H1 (cell line): ENCODE results near the gene KIF2C. TPM values are rescaled to one million over a fixed set of nuclear protein-coding genes. Genes with fewer than 3 reads are reported as not detected.
A peak's percentile ranks its signal among the peaks of the same experiment; 100 is the strongest.

Experiments
- CTCF ChIA-PET: fragments of 300-600 bp; sonication (Branson Sonifier 250); formaldehyde crosslinking; loops from one replicate; lab custom pipeline; 2021; ENCODE audit not compliant: partially characterized antibody; lab: Charles Lee
- POLR2A ChIA-PET: fragments of 300-600 bp; sonication (Branson Sonifier 250); formaldehyde crosslinking; loops from one replicate; lab custom pipeline; 2021; ENCODE audit warnings: inconsistent platforms; ENCODE audit not compliant: partially characterized antibody; lab: Charles Lee
- DNase-seq, 2 experiments: peaks; one replicate each; pipeline versions ENCODE4 v3.0.0 to v3.0.0-alpha.2; 2010 to 2022; ENCODE audit warnings: low spot score in 2 of 2, low read depth in 1 of 2, mixed read lengths in 1 of 2
- FAIRE-seq: peaks from 2 replicates; lab custom pipeline; 2011; peaks lifted over from hg19 to GRCh38; lab: Jason Lieb, UNC
- H2AFZ ChIP-seq: 2 replicates; pipeline ENCODE4 v1.8.1; 2012; ENCODE audit warnings: low read length, inconsistent platforms
- H2AK5ac ChIP-seq: 2 replicates; pipeline ENCODE4 v1.6.1; 2013; ENCODE audit warnings: low read depth, low read length
- H2BK120ac ChIP-seq: replicated peaks from 2 replicates; pipeline ENCODE3; 2013; ENCODE audit warnings: low read depth, low read length, inconsistent platforms
- H2BK12ac ChIP-seq: 2 replicates; pipeline ENCODE4 v1.6.1; 2013; ENCODE audit warnings: low read depth, low read length
- H2BK15ac ChIP-seq: 2 replicates; pipeline ENCODE4 v1.6.1; 2013; ENCODE audit warnings: low read length
- H2BK20ac ChIP-seq: 2 replicates; pipeline ENCODE4 v1.6.1; 2013; ENCODE audit warnings: low read length
- H2BK5ac ChIP-seq: 2 replicates; pipeline ENCODE4 v1.6.1; 2013; ENCODE audit warnings: low read depth, low read length
- H3K14ac ChIP-seq: 2 replicates; pipeline ENCODE4 v1.6.1; 2013; ENCODE audit warnings: inconsistent platforms; ENCODE audit not compliant: insufficient read length
- H3K18ac ChIP-seq: 2 replicates; pipeline ENCODE4 v1.6.1; 2013; ENCODE audit warnings: low read length; ENCODE audit errors: extremely low read depth
- H3K23ac ChIP-seq: 2 replicates; pipeline ENCODE4 v1.6.1; 2013; ENCODE audit warnings: inconsistent platforms; ENCODE audit not compliant: insufficient read length
- H3K23me2 ChIP-seq: 2 replicates; pipeline ENCODE4 v1.6.1; 2013; ENCODE audit warnings: low read depth, low read length
- H3K27ac ChIP-seq: 2 replicates; pipeline ENCODE4 v1.6.1; 2011; ENCODE audit warnings: low read depth, low read length, inconsistent platforms
- H3K27me3 ChIP-seq, 4 experiments: replicated peaks in 1 of 4; 1 replicate in 1 of 4; 2 replicates in 3 of 4; pipeline versions ENCODE4 v1.6.1 to v1.8.1; 2011 to 2013; ENCODE audit warnings: low read length in 3 of 4, mild to moderate bottlenecking in 3 of 4, inconsistent platforms in 2 of 4, mixed read lengths in 2 of 4, moderate library complexity in 1 of 4; ENCODE audit not compliant: control insufficient read depth in 3 of 4, insufficient read depth in 3 of 4; ENCODE audit errors: extremely low read depth in 1 of 4
- H3K36me3 ChIP-seq, 4 experiments: 2 replicates each; pipeline versions ENCODE4 v1.6.1 to v1.8.1; 2011 to 2013; ENCODE audit warnings: mild to moderate bottlenecking in 4 of 4, low read length in 3 of 4, moderate library complexity in 2 of 4, control low read depth in 1 of 4, inconsistent platforms in 1 of 4; ENCODE audit not compliant: insufficient read depth in 4 of 4, control insufficient read depth in 2 of 4
- H3K4ac ChIP-seq: replicated peaks from 2 replicates; pipeline ENCODE3; 2013; ENCODE audit warnings: low read length, low read depth, mixed read lengths, inconsistent platforms; ENCODE audit not compliant: insufficient read length
- H3K4me1 ChIP-seq, 4 experiments: replicated peaks in 1 of 4; 1 replicate in 1 of 4; 2 replicates in 3 of 4; pipeline versions ENCODE4 v1.6.1 to v1.8.1; 2011 to 2013; ENCODE audit warnings: low read length in 3 of 4, inconsistent platforms in 2 of 4, mixed read lengths in 1 of 4; ENCODE audit not compliant: insufficient read depth in 4 of 4, control insufficient read depth in 3 of 4
- H3K4me2 ChIP-seq, 2 experiments: 2 replicates each; pipeline versions ENCODE4 v1.6.1 to v1.8.1; 2011 to 2013; ENCODE audit warnings: low read depth in 2 of 2, low read length in 2 of 2, control low read depth in 1 of 2, inconsistent platforms in 1 of 2, mild to moderate bottlenecking in 1 of 2; ENCODE audit not compliant: insufficient read depth in 1 of 2
- H3K4me3 ChIP-seq, 4 experiments: fragments of 200-600, 300-600 bp in 1 of 4; sonication (generic), shearing (Covaris generic), sonication (Bioruptor Twin) in 1 of 4; 2 replicates each; pipeline versions ENCODE4 v1.5.1 to v1.8.1; 2011 to 2016; ENCODE audit warnings: low read length in 4 of 4, low read depth in 3 of 4, control low read depth in 2 of 4, inconsistent platforms in 2 of 4, mild to moderate bottlenecking in 2 of 4, mixed read lengths in 1 of 4, moderate library complexity in 1 of 4; ENCODE audit not compliant: insufficient read depth in 2 of 4; ENCODE audit errors: extremely low read depth in 1 of 4
- H3K56ac ChIP-seq: replicated peaks from 2 replicates; pipeline ENCODE3; 2013; ENCODE audit warnings: low read depth, mild to moderate bottlenecking, mixed read lengths, low read length, inconsistent platforms; ENCODE audit not compliant: insufficient read length
- H3K79me1 ChIP-seq: 2 replicates; pipeline ENCODE4 v1.6.1; 2013; ENCODE audit warnings: low read depth, low read length, control low read depth
- H3K79me2 ChIP-seq, 2 experiments: 2 replicates each; pipeline versions ENCODE4 v1.6.1 to v1.8.1; 2012 to 2013; ENCODE audit warnings: low read length in 2 of 2, mild to moderate bottlenecking in 2 of 2, inconsistent platforms in 1 of 2; ENCODE audit not compliant: insufficient read depth in 2 of 2, control insufficient read depth in 1 of 2
- H3K9ac ChIP-seq, 4 experiments: replicated peaks in 1 of 4; 1 replicate in 1 of 4; 2 replicates in 3 of 4; pipeline versions ENCODE4 v1.6.1 to v1.8.1; 2011 to 2013; ENCODE audit warnings: low read depth in 3 of 4, low read length in 3 of 4, control low read depth in 2 of 4, mild to moderate bottlenecking in 2 of 4, moderate library complexity in 2 of 4, inconsistent platforms in 1 of 4; ENCODE audit errors: extremely low read depth in 1 of 4
- H3K9me3 ChIP-seq, 2 experiments: 2 replicates each; pipeline versions ENCODE4 v1.6.1 to v1.8.1; 2012 to 2013; ENCODE audit warnings: mild to moderate bottlenecking in 2 of 2, moderate library complexity in 2 of 2, control low read depth in 1 of 2, inconsistent platforms in 1 of 2, low read depth in 1 of 2, low read length in 1 of 2, mixed read lengths in 1 of 2; ENCODE audit not compliant: insufficient read depth in 2 of 2
- H4K20me1 ChIP-seq, 2 experiments: replicated peaks in 1 of 2; 2 replicates each; pipeline versions ENCODE3 to v1.8.1; 2011 to 2013; ENCODE audit warnings: inconsistent platforms in 2 of 2, low read length in 2 of 2, mild to moderate bottlenecking in 1 of 2; ENCODE audit not compliant: insufficient read depth in 2 of 2, control insufficient read depth in 1 of 2
- H4K5ac ChIP-seq: 2 replicates; pipeline ENCODE4 v1.6.1; 2013; ENCODE audit warnings: low read length, low read depth, mixed read lengths, inconsistent platforms; ENCODE audit not compliant: insufficient read length
- H4K8ac ChIP-seq: 2 replicates; pipeline ENCODE4 v1.8.0; 2013; ENCODE audit warnings: mild to moderate bottlenecking, moderate library complexity, low read length, inconsistent platforms; ENCODE audit not compliant: insufficient read depth; ENCODE audit errors: extremely low read depth
- H4K91ac ChIP-seq: replicated peaks from 2 replicates; pipeline ENCODE3; 2013; ENCODE audit warnings: low read length, mixed read lengths, inconsistent platforms; ENCODE audit not compliant: insufficient read length
- SIN3A ChIP-seq, 2 experiments: IDR thresholded peaks in 1 of 2; conservative IDR thresholded peaks in 1 of 2; 2 replicates each; pipeline ENCODE4 v1.6.1; 2011 to 2012; ENCODE audit warnings: low read length in 2 of 2, improper control_type of control experiment in 1 of 2, low read depth in 1 of 2, mild to moderate bottlenecking in 1 of 2
- TAF1 ChIP-seq: IDR thresholded peaks from 2 replicates; pipeline ENCODE4 v1.6.1; 2011; ENCODE audit warnings: mild to moderate bottlenecking, low read depth, low read length
- YY1 ChIP-seq: IDR thresholded peaks from 2 replicates; pipeline ENCODE4 v1.6.1; 2011; ENCODE audit warnings: low read depth, mild to moderate bottlenecking, low read length
- WGBS, 2 experiments: shearing (Covaris generic) in 1 of 2; methylation state at CpG; one replicate each; pipeline versions ENCODE4 v1.1.6 to v1.1.7; 2013 to 2015; ENCODE audit warnings: low lambda C conversion rate in 2 of 2, mixed read lengths in 2 of 2, inconsistent platforms in 1 of 2, low coverage in 1 of 2, missing lambda C conversion rate in 1 of 2; ENCODE audit not compliant: insufficient replicate concordance in 2 of 2, insufficient coverage in 1 of 2, insufficient read length in 1 of 2; ENCODE audit errors: extremely low coverage in 1 of 2, missing lambda C conversion rate in 1 of 2; 5-methylcytosine and 5-hydroxymethylcytosine counted together
- polyA plus RNA-seq, 7 experiments: library from polyadenylated mRNA; depleted of rRNA in 3 of 7; stranded (reverse) in 5 of 7; unstranded in 2 of 7; fragments of >200 nt in 5 of 7; fragments of 200-250 nt in 2 of 7; gene quantifications; 1 replicate in 5 of 7; 2 replicates in 1 of 7; 4 replicates in 1 of 7; pipeline versions ENCODE4 v1.2.1 to v1.2.3, GENCODE V29; 2011 to 2013; ENCODE audit warnings: missing spikeins in 2 of 7, mixed read lengths in 2 of 7
- total RNA-seq: library from RNA; stranded (reverse); fragmentation: NEBNext Ultra II Directional; extraction: Animal tissue kit (Norgen Biotek cat#: 25700); gene quantifications from 2 replicates; pipeline ENCODE4 v1.2.1, GENCODE V29; 2021

The KIF2C gene
- total and polyA plus RNA-seq, 2 of the 8 experiments (the other 6 are each of a cell fraction or from before 2014, with no cell fraction given) = 41.8 to 68.1 TPM

DNA sequence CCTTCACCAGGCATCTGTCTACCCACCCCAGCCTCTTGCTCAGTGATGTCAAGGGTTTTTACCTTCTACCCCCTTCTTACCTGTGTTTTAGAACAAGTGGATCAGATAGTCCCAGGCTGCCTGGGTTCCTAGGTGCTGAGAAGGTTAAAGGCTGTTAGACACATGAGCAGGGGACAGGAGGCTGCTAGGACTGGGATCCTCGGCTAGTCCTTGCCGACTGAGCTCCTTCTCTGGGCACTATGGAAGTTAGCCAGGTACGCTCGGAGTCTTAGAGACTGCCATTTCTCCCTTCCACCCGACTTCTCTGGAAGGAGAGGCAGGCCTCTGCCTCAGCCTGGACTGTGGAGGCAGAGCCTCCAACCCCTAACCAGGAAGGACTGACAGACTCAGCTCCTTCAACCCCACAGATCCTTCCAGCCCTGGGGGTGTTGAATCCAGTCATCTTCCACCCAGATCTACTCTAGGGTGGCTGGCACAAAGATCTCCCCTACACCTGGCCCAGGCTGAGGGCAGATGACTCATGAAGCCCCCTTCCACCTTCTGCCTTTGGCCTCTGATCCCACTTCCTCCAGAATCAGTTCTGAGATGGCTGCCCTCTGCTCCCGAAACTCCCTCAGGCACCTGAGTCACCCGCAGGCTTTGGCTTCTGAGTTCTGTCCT lies 67.2 kb downstream of the KIF2C start, which contains the start of gene DYNLT4:
Gene DYNLT4 (minus strand): TSS at position 648 of the 660 bp plus-strand sequence. CDS start 683 bp downstream, outside the sequence.
- H4K20me1 ChIP-seq = peaks cover 0 to 5% of the 10 kb centered on the region in 2 experiments

More for the DNA sequence above, 67.2 kb downstream of the KIF2C start, which contains the start of gene DYNLT4:
- Histone ChIP-seq H4K5ac (peak within 1 kb of the TSS; percentile 69), H2AK5ac (peak within 1 kb of the TSS; percentile 97), H3K79me1 (no peaks in the 10 kb centered on the region), H3K36me3 (peaks cover 0 to 16% (median 10%) of the 10 kb centered on the region in 4 experiments; a peak in 5 of 8 replicates), H2BK15ac (peak within 1 kb of the TSS; percentile 100), H3K23ac (no peak within 1 kb of the TSS), H3K23me2 (no peaks in the 10 kb centered on the region; the same call in 1 of the 2 replicates), H2BK12ac (peak within 1 kb of the TSS; percentile 100), H4K8ac (peak within 1 kb of the TSS; percentile 84), H3K27me3 (peaks cover 0 to 2% (median 0%) of the 10 kb centered on the region in 4 experiments; a peak in 3 of 7 replicates), H3K4ac (peak within 1 kb of the TSS; percentile 71), H2AFZ (no peak within 1 kb of the TSS), H3K4me3 (peak within 1 kb of the TSS in 2 of 4 experiments; percentile 5 to 37; a peak in 3 of 8 replicates), H2BK5ac (peak within 1 kb of the TSS; percentile 98), H3K4me1 (peaks cover 10 to 37% (median 28%) of the 10 kb centered on the region in 4 experiments), H3K56ac (no peak within 1 kb of the TSS), H3K9me3 (no peaks in the 10 kb centered on the region), H3K9ac (peak within 1 kb of the TSS in 3 of 4 experiments; percentile 42 to 80 (median 74); a peak in 4 of 7 replicates), H3K4me2 (peak within 1 kb of the TSS; percentile 56 to 58), H3K14ac (no peak within 1 kb of the TSS), H2BK20ac (peak within 1 kb of the TSS; percentile 99), H3K27ac (peak within 1 kb of the TSS; percentile 96), H3K18ac (peak within 1 kb of the TSS; percentile 84), H4K91ac (peak within 1 kb of the TSS; percentile 92), H3K79me2 (no peaks in the 10 kb centered on the region), H2BK120ac (peak within 1 kb of the TSS; percentile 71)
- ChIA-PET CTCF (interaction anchor here (0.6 to 5.4 kb wide), 11 partner anchors 8 to 90 kb away, joined by 3 to 37 read pairs (median 10); partner anchors contain the start of gene BEST4), POLR2A (interaction anchor here (0.6 to 19.2 kb wide), 13 partner anchors 8 to 815 kb away, joined by 3 to 547 read pairs (median 18); partner anchors contain the start of genes BEST4, RNU5D-1 and RPS8)
- peak; percentile 83; the same call in 1 of the 2 replicates for TF ChIP-seq TAF1
- 0 out of 2 replicates have a peak, but pooled peaks have one; percentile 13 for TF ChIP-seq YY1
- no peak for TF ChIP-seq SIN3A (conservative IDR thresholded peaks at IDR 0.05 in 1 of 2, IDR thresholded peaks at IDR 0.05 in 1 of 2; ENCODE audit: low read depth in 1 of 2, low read length in 2 of 2)
- no peak for DNase-seq
- 79% methylated on average over 6 of the region's 7 CpGs; no CpG with 5 or more reads in 1 of the 2 experiments for WGBS, 2 experiments
- FAIRE-seq = no peak
